Measurements from ENCODE around the gene REG1B. TPM values are rescaled to one million over a fixed set of nuclear protein-coding genes. Genes with fewer than 3 reads are reported as not detected.

The REG1B gene
- total and polyA plus RNA-seq, 2 of the 4 experiments (the other 2 are of a cell fraction), result not detected

GRCh38 chr2:79065201-79065600 lies 22.6 kb downstream of the REG1B start:
- Histone ChIP-seq H3K9ac (ENCODE audit: low read depth, low read length) (no peak overlapping the region), H2BK5ac (ENCODE audit: low read depth, low read length, poor library complexity, severe bottlenecking) (no peak overlapping the region), H3K4me2 (ENCODE audit: low read depth, low read length) (no peak overlapping the region), H3K4me1 (ENCODE audit: control insufficient read depth, insufficient read depth, low read length) (no peaks in the 10 kb centered on the region), H3K27me3 (ENCODE audit: control insufficient read depth, insufficient read depth, low read length) (no peaks in the 10 kb centered on the region), H4K20me1 (ENCODE audit: insufficient read depth, low read length) (no peaks in the 10 kb centered on the region), H3K4ac (ENCODE audit: low read depth, low read length) (no peak overlapping the region), H3K4me3 (ENCODE audit: insufficient read depth, low read depth, low read length) (no peak overlapping the region), H3K27ac (ENCODE audit: insufficient read depth, low read length) (no peak overlapping the region), H3K56ac (ENCODE audit: extremely low read depth, insufficient read depth, low read length) (no peak overlapping the region), H3K9me3 (ENCODE audit: control insufficient read depth, insufficient read depth, low read length) (peaks cover 13% of the 10 kb centered on the region), H2BK15ac (ENCODE audit: low read depth, low read length) (no peak overlapping the region), H3K79me1 (ENCODE audit: low read depth in 1 of 2, low read length in 2 of 2) (no peaks in the 10 kb centered on the region), H3K36me3 (ENCODE audit: control insufficient read depth, insufficient read depth, low read length) (no peaks in the 10 kb centered on the region), H2AK5ac (ENCODE audit: low read depth, low read length) (no peak overlapping the region), H4K5ac (ENCODE audit: low read depth, low read length) (no peak overlapping the region), H4K91ac (ENCODE audit: insufficient read depth, low read depth, low read length) (no peak overlapping the region), H2AFZ (replicated peaks; ENCODE audit: low read length, poor library complexity) (no peak overlapping the region), H3K14ac (replicated peaks; ENCODE audit: low read depth, low read length) (no peak overlapping the region), H3K23ac (ENCODE audit: low read depth, low read length) (no peak overlapping the region), H2BK20ac (ENCODE audit: low read depth, low read length) (no peak overlapping the region), H2AK9ac (replicated peaks; ENCODE audit: low read depth, low read length, poor library complexity) (no peak overlapping the region), H3K18ac (ENCODE audit: low read depth, low read length) (no peak overlapping the region), H2BK120ac (ENCODE audit: low read depth, low read length) (no peak overlapping the region), H3K9me1 (ENCODE audit: insufficient read depth, low read length) (no peaks in the 10 kb centered on the region), H4K8ac (ENCODE audit: low read depth in 2 of 2, low read length in 2 of 2) (no peak overlapping the region)
- ChIA-PET POLR2A (ENCODE audit: unreplicated experiment) (no interaction called here), CTCF (no interaction called here)
- TF ChIP-seq RFX5 (IDR thresholded peaks at IDR 0.05; ENCODE audit: low read depth, low read length), result no peak
- no peak for TF ChIP-seq BHLHE40 (IDR thresholded peaks at IDR 0.05; ENCODE audit: low read depth, low read length)
- no peak for TF ChIP-seq ELK1 (IDR thresholded peaks at IDR 0.05; ENCODE audit: borderline replicate concordance, low read depth, low read length)
- TF ChIP-seq NFE2L2 (IDR thresholded peaks at IDR 0.05; ENCODE audit: low read depth, low read length), result no peak
- no peak for TF ChIP-seq USF2 (IDR thresholded peaks at IDR 0.05; ENCODE audit: low read depth, low read length)
- TF ChIP-seq CHD1 (IDR thresholded peaks at IDR 0.05; ENCODE audit: low read depth, low read length), result no peak
- TF ChIP-seq POLR2A (IDR thresholded peaks at IDR 0.05; ENCODE audit: low read depth, low read length), result no peak
- TF ChIP-seq FOS (IDR thresholded peaks at IDR 0.05; ENCODE audit: low read depth, low read length), result no peak
- no peak for TF ChIP-seq RCOR1 (IDR thresholded peaks at IDR 0.05; ENCODE audit: insufficient replicate concordance, low read length)
- no peak for TF ChIP-seq CTCF (conservative IDR thresholded peaks at IDR 0.05; ENCODE audit: low read depth, low read length)
- TF ChIP-seq MAFK (IDR thresholded peaks at IDR 0.05; ENCODE audit: low read depth, low read length), result no peak
- TF ChIP-seq MXI1 (IDR thresholded peaks at IDR 0.05; ENCODE audit: borderline replicate concordance, low read depth, low read length), result no peak
- TF ChIP-seq RAD21 (IDR thresholded peaks at IDR 0.05; ENCODE audit: low read length), result no peak
- no peak for TF ChIP-seq MAZ (IDR thresholded peaks at IDR 0.05; ENCODE audit: borderline replicate concordance, low read depth, low read length)
- no peak for TF ChIP-seq CEBPB (IDR thresholded peaks at IDR 0.05; ENCODE audit: low read depth, low read length)
- TF ChIP-seq SMC3 (IDR thresholded peaks at IDR 0.05; ENCODE audit: low read depth, low read length), result no peak
- intact Hi-C loops (cut with micrococcal nuclease), result no loop called here
- in situ Hi-C loops (cut with MboI; ENCODE audit: low sequenced_read_pairs), result no loop called here
- WGBS, 2 experiments (ENCODE audit: extremely low coverage in 2 of 2, insufficient read length in 1 of 2), result no CpG with 5 or more reads among the region's 2 CpGs
- no peak for DNase-seq
- no peak for ATAC-seq (ENCODE audit: low read depth)
- BruUV-seq (replicated peaks), result no TSS peak
- dilution Hi-C loops (cut with HindIII; ENCODE audit: low sequenced_read_pairs, unreplicated experiment), result no loop called here
